ENCODE measurements around the gene SLC30A3.

SLC30A3 gene

GRCh38 chr2:27298391-27299080 lies 35.7 kb upstream of the SLC30A3 start:
- no peak for TF ChIP-seq CTCF (IDR thresholded peaks at IDR 0.05; ENCODE audit: insufficient read depth, low read depth, low read length, missing control alignments)
- no peak for DNase-seq (ENCODE audit: low read depth)

GRCh38 chr2:27297195-27297594 lies 34.3 kb upstream of the SLC30A3 start:
- no peak overlapping the region for H3K4me3 ChIP-seq (ENCODE audit: low read depth, low read length)
- TF ChIP-seq CTCF (IDR thresholded peaks at IDR 0.05; ENCODE audit: insufficient read depth, low read depth, low read length, missing control alignments): no peak
- DNase-seq (ENCODE audit: low read depth): no peak

More at GRCh38 chr2:27298391-27299080, 35.7 kb upstream of the SLC30A3 start:
- no peak overlapping the region for H3K4me3 ChIP-seq (ENCODE audit: low read depth, low read length)

- no peak for DNase-seq (ENCODE audit: low read depth)
- no peak overlapping the region for H3K4me3 ChIP-seq (ENCODE audit: low read depth, low read length)
- TF ChIP-seq CTCF (IDR thresholded peaks at IDR 0.05; ENCODE audit: insufficient read depth, low read depth, low read length, missing control alignments): no peak
These were observed 33.6 kb upstream of the SLC30A3 start for GRCh38 chr2:27296481-27296880.

- no peak for TF ChIP-seq CTCF (IDR thresholded peaks at IDR 0.05; ENCODE audit: insufficient read depth, low read depth, low read length, missing control alignments)
- no peak for DNase-seq (ENCODE audit: low read depth)
- no peak overlapping the region for H3K4me3 ChIP-seq (ENCODE audit: low read depth, low read length)
These were observed 32.1 kb upstream of the SLC30A3 start for GRCh38 chr2:27294928-27295327.

GRCh38 chr2:27291865-27292264 lies 29.0 kb upstream of the SLC30A3 start:
- no peak for TF ChIP-seq CTCF (IDR thresholded peaks at IDR 0.05; ENCODE audit: insufficient read depth, low read depth, low read length, missing control alignments)
- H3K4me3 ChIP-seq (ENCODE audit: low read depth, low read length): no peak overlapping the region
- DNase-seq (ENCODE audit: low read depth): no peak

GRCh38 chr2:27290549-27290948 lies 27.7 kb upstream of the SLC30A3 start:
- H3K4me3 ChIP-seq (ENCODE audit: low read depth, low read length): no peak overlapping the region
- no peak for TF ChIP-seq CTCF (IDR thresholded peaks at IDR 0.05; ENCODE audit: insufficient read depth, low read depth, low read length, missing control alignments)
- DNase-seq (ENCODE audit: low read depth): no peak

- no peak for TF ChIP-seq CTCF (IDR thresholded peaks at IDR 0.05; ENCODE audit: insufficient read depth, low read depth, low read length, missing control alignments)
- no peak for DNase-seq (ENCODE audit: low read depth)
- no peak overlapping the region for H3K4me3 ChIP-seq (ENCODE audit: low read depth, low read length)
These were observed 25.8 kb upstream of the SLC30A3 start for GRCh38 chr2:27288610-27289009.
